A549 treated with Mapracorat at 1 μM for 4 hours (cell line): Measurements from ENCODE around the gene TLR6. TPM values are rescaled to one million over a fixed set of nuclear protein-coding genes. Genes with fewer than 3 reads are reported as not detected.

Source experiments
- total RNA-seq: library from RNA; stranded (reverse); fragments of 200-300 nt; extraction: Qiagen RNA extraction; gene quantifications from 5 replicates; pipeline ENCODE4 v1.2.3, GENCODE V29; 2022

The TLR6 gene, protein sequence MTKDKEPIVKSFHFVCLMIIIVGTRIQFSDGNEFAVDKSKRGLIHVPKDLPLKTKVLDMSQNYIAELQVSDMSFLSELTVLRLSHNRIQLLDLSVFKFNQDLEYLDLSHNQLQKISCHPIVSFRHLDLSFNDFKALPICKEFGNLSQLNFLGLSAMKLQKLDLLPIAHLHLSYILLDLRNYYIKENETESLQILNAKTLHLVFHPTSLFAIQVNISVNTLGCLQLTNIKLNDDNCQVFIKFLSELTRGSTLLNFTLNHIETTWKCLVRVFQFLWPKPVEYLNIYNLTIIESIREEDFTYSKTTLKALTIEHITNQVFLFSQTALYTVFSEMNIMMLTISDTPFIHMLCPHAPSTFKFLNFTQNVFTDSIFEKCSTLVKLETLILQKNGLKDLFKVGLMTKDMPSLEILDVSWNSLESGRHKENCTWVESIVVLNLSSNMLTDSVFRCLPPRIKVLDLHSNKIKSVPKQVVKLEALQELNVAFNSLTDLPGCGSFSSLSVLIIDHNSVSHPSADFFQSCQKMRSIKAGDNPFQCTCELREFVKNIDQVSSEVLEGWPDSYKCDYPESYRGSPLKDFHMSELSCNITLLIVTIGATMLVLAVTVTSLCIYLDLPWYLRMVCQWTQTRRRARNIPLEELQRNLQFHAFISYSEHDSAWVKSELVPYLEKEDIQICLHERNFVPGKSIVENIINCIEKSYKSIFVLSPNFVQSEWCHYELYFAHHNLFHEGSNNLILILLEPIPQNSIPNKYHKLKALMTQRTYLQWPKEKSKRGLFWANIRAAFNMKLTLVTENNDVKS
- total RNA-seq = 2.3 to 3.0 TPM (median 2.3 TPM) in 5 replicates

GRCh38 chr4:38856524-38857337, at the start of gene TLR6:
TSS of gene TLR6 (minus strand) at chr4:38856817. CDS start at chr4:38829473, 27,344 bp downstream.

DNA sequence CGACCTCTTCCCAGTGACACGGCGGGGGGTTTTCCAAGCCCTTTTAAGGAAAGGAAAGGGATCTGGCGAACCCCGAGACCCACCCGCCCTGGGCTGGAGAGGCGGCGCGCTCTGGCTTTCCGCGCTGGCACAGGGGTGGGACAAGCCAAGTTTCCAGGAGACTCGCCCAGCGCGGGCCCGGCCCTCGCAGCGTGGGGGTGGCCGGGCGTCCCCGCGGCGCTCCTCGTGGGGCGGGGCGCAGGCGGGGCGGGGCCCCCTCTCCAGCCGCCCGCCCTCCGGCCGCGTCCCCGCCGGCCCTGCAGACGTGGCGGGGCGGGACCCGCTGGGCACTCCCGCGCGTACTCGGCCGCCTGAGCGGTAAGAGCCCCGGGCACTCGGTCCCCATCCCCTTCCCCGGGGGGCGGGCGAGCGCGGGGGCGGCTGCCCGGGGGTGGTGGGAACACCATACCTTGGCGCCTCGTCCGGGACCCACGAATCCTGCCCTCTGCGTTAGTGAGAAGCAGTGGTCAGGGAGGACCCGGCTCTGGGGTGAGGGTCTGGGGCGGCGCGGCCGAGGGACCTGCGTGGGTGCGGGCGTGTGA, 11.0 kb upstream of the TLR6 start, which contains the start of gene FAM114A1:
Gene FAM114A1 (plus strand): TSS at position 329 of the 581 bp plus-strand sequence. CDS start 10,273 bp downstream, outside the sequence.

GRCh38 chr4:38804654-38805295, 51.8 kb downstream of the TLR6 start, which contains the start of gene TLR1:
TSS of gene TLR1 (minus strand) at chr4:38804791. CDS start at chr4:38798831, 5,960 bp downstream.

DNA sequence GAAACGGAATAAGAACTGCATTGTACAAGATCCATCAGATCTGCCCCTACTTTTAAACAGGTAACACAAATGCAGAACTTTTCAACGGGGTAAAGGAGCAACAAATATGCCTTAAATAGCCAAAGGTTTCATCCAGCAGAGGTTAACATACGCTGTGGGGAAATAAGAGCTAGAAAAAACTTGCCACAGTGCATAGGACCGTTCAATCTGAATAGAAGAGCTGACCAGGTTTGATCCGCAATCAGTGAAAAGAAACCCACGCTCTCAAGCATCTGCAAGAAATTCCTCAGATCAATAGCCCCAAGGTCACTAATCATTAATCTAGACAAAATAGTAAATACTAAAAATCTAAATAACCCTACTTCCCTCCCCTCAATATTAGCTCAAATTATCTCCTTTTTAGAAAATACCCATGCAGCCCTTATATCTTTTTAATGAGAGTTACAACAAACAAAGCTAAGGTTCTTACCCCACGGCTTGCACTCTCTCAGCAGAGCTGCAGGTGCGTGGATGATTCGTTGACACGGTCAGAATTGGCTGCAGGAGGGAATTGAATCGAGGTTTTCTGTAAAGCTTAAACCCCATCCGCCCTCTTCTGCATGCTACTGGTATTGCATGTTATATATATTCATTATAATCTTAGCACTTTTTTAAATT, 74.0 kb downstream of the TLR6 start, which contains the start of gene TLR10:
Gene TLR10 (minus strand): TSS at position 539 of the 657 bp plus-strand sequence. CDS start 7,400 bp downstream, outside the sequence.

Other genes starting within 250 kb of the TLR6 start
- gene KLF3, start 192.6 kb downstream of the TLR6 start, total RNA-seq = 11.2 to 13.8 TPM (median 12.6 TPM) in 5 replicates
- gene TLR10, start 73.8 kb downstream of the TLR6 start, total RNA-seq = 0.05 TPM in 2 of 5 replicates, not detected in the others
- 0.13 to 0.30 TPM (median 0.23 TPM) in 5 replicates for gene TLR1, start 52.0 kb downstream of the TLR6 start, total RNA-seq
- gene FAM114A1, start 11.0 kb upstream of the TLR6 start, total RNA-seq = 20.2 to 37.2 TPM (median 32.4 TPM) in 5 replicates
- gene TMEM156, start 175.6 kb upstream of the TLR6 start, total RNA-seq = 18.6 to 22.7 TPM (median 20.8 TPM) in 5 replicates
- 43.7 to 61.1 TPM (median 55.1 TPM) in 5 replicates for gene KLHL5, start 205.4 kb upstream of the TLR6 start, total RNA-seq